ENCODE measurements around the gene SLC40A1. TPM values are rescaled to one million over a fixed set of nuclear protein-coding genes. Genes with fewer than 3 reads are reported as not detected.

The SLC40A1 gene
- total RNA-seq, 6 experiments from 2014 or later: 101 to 289 (median 134) TPM

DNA sequence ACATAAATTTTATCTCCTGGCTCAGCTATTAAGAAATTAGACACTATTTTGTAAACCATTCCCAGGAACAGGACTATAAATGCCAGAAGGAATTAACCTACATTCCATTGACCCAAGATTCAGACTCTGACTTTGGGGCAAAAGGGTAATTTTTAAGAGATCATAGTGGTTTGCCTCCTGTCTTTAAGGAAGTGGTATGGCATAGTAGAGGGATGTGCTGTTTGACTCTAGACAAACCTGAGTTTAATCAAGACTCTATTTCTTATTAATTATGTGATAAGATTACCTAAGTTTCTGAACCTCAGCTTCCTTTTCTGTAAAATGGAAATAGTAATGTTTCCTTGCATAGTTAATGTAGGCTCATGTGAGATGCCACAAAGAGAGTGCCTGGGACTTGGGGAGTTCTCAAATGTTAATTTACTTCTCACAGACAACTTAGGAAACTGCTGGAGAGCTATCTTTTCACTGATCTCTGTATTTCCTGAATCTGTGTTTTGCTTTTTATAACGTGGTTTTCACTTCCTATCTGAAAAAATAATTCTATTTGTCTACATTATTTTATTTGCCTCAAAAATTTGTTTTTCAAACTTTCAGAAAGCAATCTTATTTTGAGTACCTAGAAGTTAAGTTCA lies 11.9 kb upstream of the SLC40A1 start:
- intact Hi-C loops (cut with DNase I): no loop called here
- TF ChIP-seq POLR2A (IDR thresholded peaks at IDR 0.05): no peak
- TF ChIP-seq, protein P1, sequence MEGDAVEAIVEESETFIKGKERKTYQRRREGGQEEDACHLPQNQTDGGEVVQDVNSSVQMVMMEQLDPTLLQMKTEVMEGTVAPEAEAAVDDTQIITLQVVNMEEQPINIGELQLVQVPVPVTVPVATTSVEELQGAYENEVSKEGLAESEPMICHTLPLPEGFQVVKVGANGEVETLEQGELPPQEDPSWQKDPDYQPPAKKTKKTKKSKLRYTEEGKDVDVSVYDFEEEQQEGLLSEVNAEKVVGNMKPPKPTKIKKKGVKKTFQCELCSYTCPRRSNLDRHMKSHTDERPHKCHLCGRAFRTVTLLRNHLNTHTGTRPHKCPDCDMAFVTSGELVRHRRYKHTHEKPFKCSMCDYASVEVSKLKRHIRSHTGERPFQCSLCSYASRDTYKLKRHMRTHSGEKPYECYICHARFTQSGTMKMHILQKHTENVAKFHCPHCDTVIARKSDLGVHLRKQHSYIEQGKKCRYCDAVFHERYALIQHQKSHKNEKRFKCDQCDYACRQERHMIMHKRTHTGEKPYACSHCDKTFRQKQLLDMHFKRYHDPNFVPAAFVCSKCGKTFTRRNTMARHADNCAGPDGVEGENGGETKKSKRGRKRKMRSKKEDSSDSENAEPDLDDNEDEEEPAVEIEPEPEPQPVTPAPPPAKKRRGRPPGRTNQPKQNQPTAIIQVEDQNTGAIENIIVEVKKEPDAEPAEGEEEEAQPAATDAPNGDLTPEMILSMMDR (IDR thresholded peaks at IDR 0.05): no peak
- no peak for DNase-seq
- H3K36me3 ChIP-seq: no peaks in the 10 kb centered on the region
- WGBS (ENCODE audit: insufficient coverage, low coverage, low lambda C conversion rate, missing lambda C conversion rate): 38% methylated on average over 1 of the region's 1 CpG
- no peak for ATAC-seq
- H3K27me3 ChIP-seq: no peaks in the 10 kb centered on the region
- no peak overlapping the region for H3K4me3 ChIP-seq
- H3K9me3 ChIP-seq: no peaks in the 10 kb centered on the region
- H3K27ac ChIP-seq: no peak overlapping the region
- H3K4me1 ChIP-seq: no peaks in the 10 kb centered on the region

DNA sequence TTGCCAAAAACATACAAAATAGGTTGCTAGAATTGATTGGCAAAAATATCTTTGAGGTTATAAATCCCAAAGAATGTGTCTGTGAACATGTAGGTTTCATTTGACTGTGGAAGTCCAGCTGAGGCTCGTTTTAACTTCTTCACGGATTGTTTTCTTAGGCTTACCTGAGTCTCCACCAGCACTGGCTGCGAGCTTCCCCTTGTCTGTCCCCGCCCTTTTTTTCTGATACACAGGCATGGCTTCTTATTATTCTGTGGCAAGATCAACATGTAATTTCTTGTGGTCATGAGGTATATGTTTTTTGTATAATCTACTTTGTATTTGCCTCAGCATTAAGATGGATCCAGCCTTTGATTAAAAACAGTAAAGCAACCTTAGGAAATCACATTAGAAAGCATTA lies 7.2 kb upstream of the SLC40A1 start:
- intact Hi-C loops (cut with DNase I): no loop called here
- no peaks in the 10 kb centered on the region for H3K9me3 ChIP-seq
- no peak overlapping the region for H3K27ac ChIP-seq
- H3K4me1 ChIP-seq: peaks cover 0 to 6% (median 0%) of the 10 kb centered on the region in 4 donors
- no peaks in the 10 kb centered on the region for H3K27me3 ChIP-seq
- no peak for ATAC-seq
- no peaks in the 10 kb centered on the region for H3K36me3 ChIP-seq
- DNase-seq: no peak
- H3K4me3 ChIP-seq: no peak overlapping the region
- WGBS (ENCODE audit: insufficient coverage, low coverage, low lambda C conversion rate, missing lambda C conversion rate): 52% methylated on average over 4 of the region's 4 CpGs
- TF ChIP-seq, protein P1 (IDR thresholded peaks at IDR 0.05): no peak
- no peak for TF ChIP-seq POLR2A (IDR thresholded peaks at IDR 0.05)

DNA sequence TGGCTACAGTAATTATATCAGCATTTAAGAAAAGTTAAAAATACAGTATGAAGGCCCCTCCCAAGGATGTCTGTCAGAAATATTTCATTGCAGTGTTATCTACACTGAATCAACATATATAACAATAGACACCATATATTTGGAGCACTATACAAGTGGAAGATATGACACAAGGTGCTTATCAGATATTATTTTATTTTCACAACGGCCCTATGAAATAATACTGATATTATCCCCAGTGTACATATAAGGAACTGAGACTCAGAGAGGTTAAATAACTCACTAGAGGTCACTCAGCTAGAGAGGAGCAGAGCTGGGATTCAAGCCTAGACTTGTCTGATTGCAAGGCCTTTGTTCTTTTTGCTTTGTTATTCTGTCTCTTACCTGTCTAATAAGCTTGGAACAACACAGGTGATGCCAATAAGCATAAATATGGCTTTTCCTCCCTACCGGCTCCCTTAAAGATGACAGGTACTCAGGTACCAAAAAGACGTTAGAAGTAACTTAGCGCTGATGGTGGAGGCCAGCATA lies 4.7 kb upstream of the SLC40A1 start:
- no peak for TF ChIP-seq POLR2A (IDR thresholded peaks at IDR 0.05)
- TF ChIP-seq, protein P1 (IDR thresholded peaks at IDR 0.05): no peak
- H3K36me3 ChIP-seq: no peaks in the 10 kb centered on the region
- ATAC-seq (no peak), DNase-seq (no peak)
- H3K4me3 ChIP-seq: no peak overlapping the region
- H3K27me3 ChIP-seq: no peaks in the 10 kb centered on the region
- H3K9me3 ChIP-seq: no peaks in the 10 kb centered on the region
- WGBS (ENCODE audit: insufficient coverage, low coverage, low lambda C conversion rate, missing lambda C conversion rate): 78% methylated on average over 4 of the region's 4 CpGs
- intact Hi-C loops (cut with DNase I): no loop called here
- peaks cover 0 to 13% (median 0%) of the 10 kb centered on the region in 4 donors for H3K4me1 ChIP-seq
- no peak overlapping the region for H3K27ac ChIP-seq

DNA sequence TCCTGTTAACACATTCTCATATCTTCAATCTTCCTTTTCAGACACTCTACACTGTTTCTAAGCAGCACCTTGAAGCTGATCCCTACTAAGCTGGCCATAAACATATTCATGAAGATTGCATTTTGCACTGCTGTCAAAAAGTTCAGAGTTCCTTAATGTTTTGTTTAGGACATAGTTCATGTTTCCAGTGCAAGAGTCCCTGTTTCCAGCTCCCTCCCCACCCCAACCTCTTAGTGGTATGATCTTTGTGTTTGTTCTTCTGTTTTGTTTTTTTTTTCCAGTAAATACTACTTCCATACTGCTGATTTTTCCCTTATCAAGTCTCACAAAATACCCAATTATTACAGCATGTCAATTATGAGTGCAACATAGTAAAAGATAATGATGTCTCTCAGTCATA lies 4.1 kb upstream of the SLC40A1 start:
- TF ChIP-seq, protein P1 (IDR thresholded peaks at IDR 0.05): no peak
- no peak for TF ChIP-seq POLR2A (IDR thresholded peaks at IDR 0.05)
- H3K9me3 ChIP-seq: no peaks in the 10 kb centered on the region
- ATAC-seq (no peak), DNase-seq (no peak)
- H3K36me3 ChIP-seq: no peaks in the 10 kb centered on the region
- intact Hi-C loops (cut with DNase I): no loop called here
- H3K27ac ChIP-seq: no peak overlapping the region
- no peak overlapping the region for H3K4me3 ChIP-seq
- H3K27me3 ChIP-seq: no peaks in the 10 kb centered on the region
- peaks cover 0 to 13% (median 0%) of the 10 kb centered on the region in 4 donors for H3K4me1 ChIP-seq
